Measurements from ENCODE around the gene UFD1.

Gene UFD1

GRCh38 chr22:19463491-19464469, 15.2 kb downstream of the UFD1 start:
- no peak for TF ChIP-seq CTCF (conservative IDR thresholded peaks at IDR 0.05; ENCODE audit: low read depth, low read length)
- DNase-seq (ENCODE audit: low read depth), result no peak
- no peak overlapping the region for H3K4me3 ChIP-seq (ENCODE audit: low read length)

- no peak overlapping the region for H3K4me3 ChIP-seq (ENCODE audit: low read length)
- no peak for DNase-seq (ENCODE audit: low read depth)
- TF ChIP-seq CTCF (conservative IDR thresholded peaks at IDR 0.05; ENCODE audit: low read depth, low read length), result no peak
Observed at GRCh38 chr22:19463008-19463407, 16.0 kb downstream of the UFD1 start.

GRCh38 chr22:19461506-19461905, 17.5 kb downstream of the UFD1 start:
- DNase-seq (ENCODE audit: low read depth), result no peak
- TF ChIP-seq CTCF (conservative IDR thresholded peaks at IDR 0.05; ENCODE audit: low read depth, low read length), result no peak
- H3K4me3 ChIP-seq (ENCODE audit: low read length), result no peak overlapping the region

- DNase-seq (ENCODE audit: low read depth), result no peak
- no peak overlapping the region for H3K4me3 ChIP-seq (ENCODE audit: low read length)
- TF ChIP-seq CTCF (conservative IDR thresholded peaks at IDR 0.05; ENCODE audit: low read depth, low read length), result no peak
Observed at GRCh38 chr22:19460036-19460435, 19.0 kb downstream of the UFD1 start.

GRCh38 chr22:19457828-19458428, 21.1 kb downstream of the UFD1 start:
- DNase-seq (ENCODE audit: low read depth), result no peak
- no peak for TF ChIP-seq CTCF (conservative IDR thresholded peaks at IDR 0.05; ENCODE audit: low read depth, low read length)
- H3K4me3 ChIP-seq (ENCODE audit: low read length), result no peak overlapping the region

GRCh38 chr22:19456541-19456940, 22.5 kb downstream of the UFD1 start:
- no peak for TF ChIP-seq CTCF (conservative IDR thresholded peaks at IDR 0.05; ENCODE audit: low read depth, low read length)
- DNase-seq (ENCODE audit: low read depth), result no peak
- H3K4me3 ChIP-seq (ENCODE audit: low read length), result no peak overlapping the region

Data from retinal pigment epithelial cell (primary cell).